Inferior parietal cortex (tissue), 1 donor: Measurements from ENCODE around the gene SPESP1.
"Not testable (repeated sequence)": the region's sequence is repeated elsewhere in the genome, so short reads cannot be mapped to it uniquely, and the experiment has no call there.

Experiments
- DNase-seq: peaks from one replicate; pipeline ENCODE4 v3.0.0-alpha.2; 2016; ENCODE audit errors: extremely low spot score

The SPESP1 gene

DNA sequence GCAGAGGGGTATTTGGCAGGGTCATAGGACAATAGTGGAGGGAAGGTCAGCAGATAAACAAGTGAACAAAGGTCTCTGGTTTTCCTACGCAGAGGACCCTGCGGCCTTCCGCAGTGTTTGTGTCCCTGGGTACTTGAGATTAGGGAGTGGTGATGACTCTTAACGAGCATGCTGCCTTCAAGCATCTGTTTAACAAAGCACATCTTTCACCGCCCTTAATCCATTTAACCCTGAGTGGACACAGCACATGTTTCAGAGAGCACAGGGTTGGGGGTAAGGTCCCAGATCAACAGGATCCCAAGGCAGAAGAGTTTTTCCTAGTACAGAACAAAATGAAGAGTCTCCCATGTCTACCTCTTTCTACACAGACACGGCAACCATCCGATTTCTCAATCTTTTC lies 33.4 kb downstream of the SPESP1 start:
- DNase-seq: not testable (repeated sequence)

DNA sequence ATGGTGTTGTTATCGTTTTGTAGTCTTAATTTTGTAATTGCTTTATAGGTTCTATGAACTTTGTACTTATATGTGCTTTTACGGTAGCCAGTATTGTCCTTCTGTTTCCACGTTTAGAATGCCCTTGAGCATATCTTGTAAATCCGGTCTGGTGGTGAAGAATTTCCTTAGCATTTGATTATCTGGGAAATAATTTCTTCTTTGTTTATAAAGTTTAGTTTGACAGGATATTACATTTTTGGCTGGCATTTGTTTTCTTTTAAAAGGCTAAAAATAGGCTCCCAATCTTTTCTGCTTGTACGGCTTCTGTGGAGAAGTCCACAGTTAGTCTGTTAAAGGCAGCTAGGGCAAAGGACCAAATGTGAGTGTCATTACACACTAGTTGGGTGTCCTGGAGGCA lies 36.7 kb downstream of the SPESP1 start:
- no peak for DNase-seq

DNA sequence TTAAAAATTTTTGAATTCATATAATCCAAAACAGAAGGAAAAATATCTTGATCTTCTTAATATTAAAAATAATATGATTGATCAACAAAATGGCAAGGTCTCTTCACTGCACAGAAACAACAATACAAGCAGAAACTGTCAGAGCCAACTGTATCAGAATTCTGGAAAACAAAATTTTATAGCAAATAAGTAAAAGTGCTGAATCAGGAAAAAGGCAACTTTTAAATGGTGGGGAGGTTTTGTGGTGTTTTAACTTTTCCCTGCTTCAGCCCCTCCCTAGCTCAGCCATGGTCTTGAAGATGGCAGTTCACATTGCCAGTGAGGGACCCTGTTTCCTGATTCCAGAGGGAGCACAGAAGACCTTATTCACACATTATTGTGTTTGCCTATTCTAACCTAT lies 37.6 kb downstream of the SPESP1 start:
- no peak for DNase-seq

DNA sequence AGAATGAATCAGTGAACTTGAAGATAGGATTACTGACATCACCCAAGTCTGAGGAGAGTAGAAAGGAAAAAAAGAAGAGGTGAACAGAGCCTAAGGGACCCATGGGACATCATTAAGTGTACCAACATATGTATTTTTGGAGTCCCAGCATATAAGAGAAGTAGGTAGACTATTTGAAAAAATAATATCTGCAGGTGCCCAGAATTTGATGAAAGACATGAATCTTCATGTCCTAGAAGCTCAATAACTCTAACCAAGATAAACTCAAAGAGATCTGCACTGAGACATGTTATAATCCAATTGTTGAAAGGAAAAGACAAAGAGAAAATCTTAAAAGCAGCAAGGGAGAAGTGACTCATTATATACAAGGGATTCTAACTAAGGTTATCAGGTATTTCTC lies 39.0 kb downstream of the SPESP1 start:
- DNase-seq: no peak

DNA sequence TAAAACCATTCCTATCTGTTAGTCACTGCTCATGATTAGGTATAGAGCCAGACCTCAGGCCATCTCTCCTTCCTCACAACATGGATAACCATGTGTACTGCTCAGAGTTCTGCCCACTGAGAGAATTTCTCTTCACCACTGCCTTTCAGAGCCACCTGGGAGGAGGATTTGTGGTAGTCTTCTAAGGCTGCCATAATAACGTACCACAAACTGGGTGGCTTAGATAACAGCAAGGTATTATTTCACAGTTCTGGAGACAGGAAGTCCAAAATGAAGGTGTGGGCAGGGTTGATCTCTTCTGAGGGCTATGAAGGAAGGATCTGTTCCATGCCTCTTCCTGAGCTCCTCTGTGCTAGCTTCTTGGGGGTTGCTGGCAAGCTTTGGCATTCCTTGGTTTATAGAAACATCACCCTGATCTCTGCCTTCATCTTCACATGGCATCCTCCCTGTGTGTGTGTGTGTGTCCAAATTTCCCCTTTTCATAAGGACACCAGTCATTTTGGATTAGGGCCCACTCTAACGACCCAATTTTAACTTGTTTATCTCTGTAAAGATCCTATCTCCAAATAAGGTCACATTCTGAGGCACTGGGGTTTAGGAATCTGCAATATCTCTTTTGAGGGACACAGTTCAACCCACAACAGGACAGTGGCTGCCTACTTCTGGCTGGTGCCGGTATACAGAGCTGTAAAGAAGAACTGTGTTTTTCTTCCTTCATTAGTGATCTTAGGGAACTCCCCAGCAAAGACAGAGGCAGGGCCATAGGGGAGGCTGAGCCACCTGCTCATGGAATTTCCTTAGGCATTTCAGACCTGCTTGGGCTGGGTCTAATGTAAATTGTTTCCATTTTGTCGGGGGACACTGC lies 42.1 kb downstream of the SPESP1 start:
- no peak for DNase-seq

DNA sequence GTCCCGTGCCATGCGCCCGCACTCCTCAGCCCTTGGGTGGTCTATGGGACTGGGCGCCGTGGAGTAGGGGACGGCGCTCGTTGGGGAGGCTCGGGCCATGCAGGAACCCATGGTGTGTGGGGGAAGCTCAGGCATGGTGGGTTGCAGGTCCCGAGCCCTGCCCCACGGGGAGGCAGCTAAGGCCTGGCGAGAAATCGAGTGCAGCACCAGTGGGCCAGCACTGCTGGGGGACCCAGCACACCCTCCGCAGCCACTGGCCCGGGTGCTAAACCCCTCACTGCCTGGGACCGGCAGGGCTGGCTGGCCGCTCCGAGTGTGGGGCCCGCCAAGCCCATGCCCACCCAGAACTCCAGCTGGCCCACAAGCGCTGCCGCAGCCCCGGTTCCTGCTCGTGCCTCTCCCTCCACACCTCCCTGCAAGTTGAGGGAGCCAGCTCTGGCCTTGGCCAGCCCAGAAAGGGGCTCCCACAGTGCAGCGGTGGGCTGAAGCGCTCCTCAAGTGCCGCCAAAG lies 45.4 kb downstream of the SPESP1 start:
- not testable (repeated sequence) for DNase-seq

DNA sequence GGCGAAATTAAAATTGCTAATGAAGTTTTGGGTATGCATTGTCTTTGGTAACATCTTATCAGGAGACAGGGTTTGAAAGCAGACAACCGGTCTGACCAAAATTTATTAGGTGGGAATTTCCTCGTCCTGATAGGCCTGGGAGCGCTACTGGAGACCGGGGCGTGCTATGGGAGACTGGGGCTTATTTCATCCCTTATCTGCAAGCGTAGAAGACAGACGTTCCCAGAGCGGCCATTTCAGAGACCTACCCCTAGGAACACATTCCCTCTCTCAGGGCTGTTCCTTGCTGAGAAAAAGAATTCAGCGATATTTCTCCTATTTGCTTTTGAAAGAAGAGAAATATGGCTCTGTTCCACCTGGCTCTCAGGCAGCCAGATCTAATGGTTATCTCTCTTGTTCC lies 47.1 kb downstream of the SPESP1 start:
- not testable (repeated sequence) for DNase-seq

DNA sequence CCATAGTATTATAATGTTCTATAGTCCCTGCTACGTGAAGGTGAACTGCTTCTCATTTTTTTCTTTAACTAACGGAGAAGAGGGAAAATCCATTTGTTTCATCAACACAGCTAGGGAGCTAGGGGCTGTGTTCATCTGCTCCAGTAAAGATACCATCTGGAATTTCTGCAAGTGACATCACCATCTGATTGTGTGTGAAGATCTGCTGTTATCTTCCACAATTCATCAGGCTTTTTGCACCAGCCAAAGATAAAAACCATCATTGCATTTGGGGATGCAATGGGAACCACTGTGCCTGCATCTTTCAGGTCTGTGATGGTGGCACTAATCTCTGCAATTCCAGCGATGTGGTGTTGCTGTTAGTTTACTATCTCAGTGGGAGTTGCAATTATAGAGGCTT lies 48.7 kb downstream of the SPESP1 start:
- DNase-seq: no peak

DNA sequence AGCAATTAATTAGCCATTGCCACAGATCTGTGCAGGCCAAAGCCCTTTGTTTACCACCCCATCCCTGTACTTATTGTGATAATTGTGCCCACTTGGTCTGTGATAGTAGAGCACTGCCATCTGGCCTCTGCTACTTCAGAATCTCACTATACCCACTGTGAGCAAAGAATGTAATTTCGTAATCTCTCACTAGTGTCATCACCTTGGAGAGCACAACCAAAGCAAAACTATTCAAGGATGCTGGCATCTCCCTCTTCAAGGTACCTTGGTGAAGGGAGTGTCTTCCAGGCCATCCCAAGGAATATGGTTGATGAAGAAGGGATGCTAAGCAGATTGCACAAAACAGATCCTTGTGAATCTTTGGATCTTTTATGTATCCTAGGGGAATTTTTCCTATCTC lies 49.5 kb downstream of the SPESP1 start:
- no peak for DNase-seq

DNA sequence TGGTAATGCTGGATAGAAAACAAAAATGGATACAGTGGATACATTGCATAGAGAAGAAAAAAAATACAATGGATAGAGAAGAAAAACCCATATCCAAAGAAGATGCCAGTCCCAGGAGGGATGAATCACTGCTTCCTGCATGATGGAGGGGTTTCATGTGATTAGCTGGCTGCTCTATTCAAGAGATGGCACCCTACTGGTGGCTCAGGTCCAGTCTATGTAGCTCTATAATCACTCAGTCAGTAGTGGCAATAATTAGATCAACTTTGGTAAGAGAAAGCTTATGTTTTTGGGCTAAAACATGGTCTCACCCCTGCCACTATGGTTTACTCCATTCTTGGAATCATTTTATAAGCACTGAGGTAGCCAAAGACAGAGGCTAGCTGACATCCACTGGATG lies 50.5 kb downstream of the SPESP1 start:
- no peak for DNase-seq

DNA sequence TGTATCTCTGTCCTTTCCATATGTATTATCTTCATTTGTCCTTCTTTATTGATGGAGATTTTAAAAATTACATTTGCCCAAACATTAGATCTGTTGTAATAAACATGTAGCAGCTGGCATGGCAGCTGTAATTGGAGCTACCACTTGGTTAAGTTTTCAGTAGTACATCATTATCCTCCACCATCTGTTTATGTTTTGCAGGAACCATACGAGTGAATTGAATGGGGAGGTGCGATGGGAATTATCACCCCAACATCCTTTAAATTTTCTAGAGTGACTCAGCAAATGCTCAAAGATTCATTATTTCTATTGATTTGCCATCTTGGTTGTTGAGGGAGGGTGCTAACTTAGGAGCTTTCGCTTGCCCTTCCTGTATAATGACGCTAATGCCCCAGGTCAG lies 51.6 kb downstream of the SPESP1 start:
- DNase-seq: no peak

DNA sequence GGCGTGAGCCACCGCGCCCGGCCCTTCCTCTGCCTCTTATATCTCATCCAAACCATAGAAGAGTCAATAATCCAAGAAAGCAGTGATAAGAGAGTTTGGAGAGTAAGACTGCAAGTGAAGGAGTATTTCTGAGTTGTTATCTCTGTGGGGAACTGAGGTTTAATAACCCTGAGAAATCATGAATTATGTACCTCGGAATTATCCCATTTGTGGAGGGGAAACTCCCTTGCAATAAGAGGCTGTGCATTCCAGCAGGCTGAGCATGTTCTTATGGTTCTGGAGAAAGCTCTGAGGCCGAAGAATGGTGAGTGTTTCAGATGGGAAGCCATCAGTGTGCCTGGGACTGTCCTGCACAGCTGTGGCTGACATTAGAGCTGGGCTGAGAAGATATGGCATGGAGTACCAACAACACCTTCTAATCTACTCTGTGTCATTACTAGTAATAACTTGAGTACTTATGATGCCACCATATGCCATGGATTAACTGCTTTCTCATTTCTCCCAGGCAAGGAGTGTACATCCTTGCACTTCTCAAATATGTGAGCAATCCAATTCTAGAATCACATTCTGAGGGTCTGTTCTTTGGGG lies 52.7 kb downstream of the SPESP1 start:
- DNase-seq: no peak

DNA sequence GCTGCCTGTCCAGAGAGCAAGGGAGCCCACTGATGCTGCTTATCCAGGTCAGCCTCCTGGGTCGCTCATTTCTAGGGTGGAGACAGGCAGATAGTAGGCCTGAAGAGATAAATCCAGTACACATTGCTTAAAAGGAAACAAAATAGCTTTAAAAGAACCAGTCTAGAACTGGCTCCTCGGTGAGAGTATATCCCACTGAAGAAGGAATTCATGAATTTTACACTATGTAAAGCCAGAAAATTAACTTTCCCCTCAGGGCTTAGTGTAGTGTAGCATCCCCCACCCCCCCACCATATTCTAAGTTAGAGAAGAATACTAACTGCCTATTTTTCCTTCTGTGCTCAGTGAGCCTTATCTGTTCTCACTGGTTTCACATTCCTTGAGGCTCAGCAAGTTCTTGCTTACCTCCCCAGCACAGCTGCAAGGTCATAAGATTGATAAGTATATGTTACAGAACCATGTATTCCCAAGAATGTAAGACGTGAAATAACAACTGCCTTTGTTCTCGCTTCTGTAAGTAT lies 53.7 kb downstream of the SPESP1 start:
- DNase-seq: no peak

DNA sequence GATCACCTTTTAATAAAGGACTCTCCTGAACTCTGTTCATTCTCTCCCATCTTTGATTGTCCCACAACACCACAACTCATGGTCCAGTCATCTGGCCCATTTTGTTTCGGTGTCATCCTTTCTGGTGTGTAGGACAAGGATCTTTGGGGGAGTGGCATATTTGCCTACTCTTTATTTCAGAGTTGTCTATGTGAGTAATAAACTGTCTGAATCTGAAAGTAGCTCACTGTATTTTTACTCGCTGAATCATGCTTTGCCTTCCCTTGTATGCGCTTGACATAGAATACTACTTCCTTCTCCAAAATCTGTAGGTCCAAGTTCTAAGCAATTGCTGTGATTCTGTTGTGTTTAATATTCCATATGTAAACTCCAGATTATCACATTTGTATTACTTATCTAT lies 54.3 kb downstream of the SPESP1 start:
- DNase-seq: no peak

DNA sequence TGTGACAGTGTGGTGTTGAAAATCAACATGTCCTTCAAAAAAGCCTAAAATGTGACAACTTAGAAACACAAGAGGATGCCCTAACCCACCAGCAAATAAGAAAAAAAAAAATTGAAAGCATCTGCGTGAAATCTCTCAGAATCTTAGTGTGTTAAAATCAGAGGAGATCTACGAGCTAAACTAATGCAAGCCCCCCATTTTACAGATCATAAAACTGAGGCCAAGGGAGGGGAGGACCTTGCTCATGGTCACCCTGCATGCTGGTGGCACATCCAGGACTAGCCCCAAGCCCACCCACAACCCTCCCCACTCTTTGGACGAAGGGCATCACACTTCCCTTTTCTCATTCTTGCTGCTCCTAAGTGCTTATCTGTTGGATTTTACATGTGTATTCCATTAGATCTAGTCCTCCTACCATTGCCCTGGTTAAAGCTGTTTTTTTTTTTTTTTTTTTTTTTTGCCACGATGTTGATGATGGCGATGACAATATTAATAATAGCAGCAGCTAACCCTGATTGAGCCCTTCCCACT lies 55.1 kb downstream of the SPESP1 start:
- DNase-seq: no peak

DNA sequence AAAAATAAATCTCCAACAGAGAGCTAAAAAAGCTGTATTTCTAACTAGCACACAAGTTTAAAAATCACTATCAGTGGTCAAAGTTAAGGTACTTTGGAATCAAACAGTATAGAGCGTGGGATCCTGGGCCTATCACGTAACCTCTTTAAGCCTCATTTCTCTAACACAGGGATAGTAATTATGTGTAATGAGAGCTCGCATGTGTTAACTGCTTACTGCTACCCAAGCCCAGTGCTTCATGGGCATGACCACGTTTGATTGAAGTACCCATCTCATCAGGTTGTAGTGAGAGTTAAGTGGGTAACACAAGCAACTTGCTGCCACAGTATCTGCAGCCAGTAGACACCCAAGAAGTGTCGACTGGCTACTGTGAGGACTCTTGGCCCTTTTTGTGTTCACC lies 56.0 kb downstream of the SPESP1 start:
- DNase-seq: no peak

DNA sequence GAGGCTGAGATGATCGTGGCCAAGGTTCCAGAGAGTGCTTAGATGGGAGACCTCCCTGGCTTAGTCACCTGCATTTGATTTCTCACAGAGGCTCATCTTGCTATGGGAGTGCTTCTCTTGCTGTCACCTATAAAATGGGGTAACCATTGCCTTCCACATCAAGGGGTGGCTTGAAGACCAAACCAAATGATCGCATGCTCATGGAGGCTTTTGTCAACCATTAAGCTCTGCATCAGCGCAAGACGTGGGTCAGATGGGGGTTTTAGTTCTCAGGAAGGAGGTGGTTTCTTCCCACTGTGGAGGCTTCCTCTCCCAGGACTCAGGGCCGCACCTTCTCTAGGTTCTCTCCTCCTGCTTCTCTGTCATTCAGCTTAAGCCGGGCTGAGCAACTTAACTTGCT lies 56.8 kb downstream of the SPESP1 start:
- DNase-seq: no peak

DNA sequence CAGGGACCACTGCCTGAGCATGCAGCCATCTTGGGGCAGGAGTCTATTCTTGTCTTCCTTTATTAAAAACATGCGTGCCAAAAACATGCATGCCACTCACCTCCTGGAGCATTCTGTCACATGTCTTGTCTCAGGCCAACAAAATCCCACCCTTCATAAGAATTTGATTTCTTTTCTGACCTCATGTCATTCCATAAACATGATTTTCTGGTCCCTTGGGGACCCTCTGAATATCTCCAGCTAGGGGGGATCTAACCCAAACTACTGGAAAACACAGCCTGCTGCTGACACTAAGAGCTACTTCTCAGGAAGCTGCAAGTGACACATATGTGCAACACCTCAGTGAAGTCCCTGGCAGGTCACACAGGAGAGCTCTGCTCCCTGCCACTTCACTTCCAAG lies 57.4 kb downstream of the SPESP1 start:
- DNase-seq: no peak

DNA sequence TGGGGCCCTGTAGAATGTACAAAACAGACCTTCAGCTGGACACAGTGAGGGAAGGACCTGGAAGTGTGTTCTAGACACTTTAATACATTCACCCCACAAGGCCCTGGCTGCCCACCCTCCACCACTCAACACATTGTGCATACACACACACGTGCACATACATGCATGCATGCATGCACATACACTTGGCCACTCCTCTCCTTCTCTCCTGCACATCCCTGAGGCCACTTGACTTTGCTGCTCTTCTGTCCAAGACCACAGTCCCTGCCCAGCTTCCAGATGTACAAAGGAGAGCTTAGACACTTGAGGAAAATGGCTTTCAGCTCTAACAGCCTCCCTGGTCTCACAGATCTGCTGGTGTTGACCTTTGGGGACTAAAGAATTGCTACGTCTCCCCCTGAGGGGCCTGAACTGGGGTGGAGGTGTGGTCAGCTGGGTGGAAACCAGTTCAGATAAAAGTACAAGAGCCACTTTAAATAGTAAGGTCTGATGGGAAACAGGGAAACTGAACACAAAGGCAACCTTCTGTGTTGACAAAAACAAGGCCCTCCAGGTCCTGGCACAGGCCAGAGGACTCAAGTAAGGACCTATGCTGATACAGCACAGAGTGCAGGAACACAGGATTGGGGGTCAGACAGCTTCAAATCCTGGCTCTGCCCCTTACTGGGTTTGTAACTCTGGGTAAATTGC lies 59.4 kb downstream of the SPESP1 start:
- DNase-seq: no peak

DNA sequence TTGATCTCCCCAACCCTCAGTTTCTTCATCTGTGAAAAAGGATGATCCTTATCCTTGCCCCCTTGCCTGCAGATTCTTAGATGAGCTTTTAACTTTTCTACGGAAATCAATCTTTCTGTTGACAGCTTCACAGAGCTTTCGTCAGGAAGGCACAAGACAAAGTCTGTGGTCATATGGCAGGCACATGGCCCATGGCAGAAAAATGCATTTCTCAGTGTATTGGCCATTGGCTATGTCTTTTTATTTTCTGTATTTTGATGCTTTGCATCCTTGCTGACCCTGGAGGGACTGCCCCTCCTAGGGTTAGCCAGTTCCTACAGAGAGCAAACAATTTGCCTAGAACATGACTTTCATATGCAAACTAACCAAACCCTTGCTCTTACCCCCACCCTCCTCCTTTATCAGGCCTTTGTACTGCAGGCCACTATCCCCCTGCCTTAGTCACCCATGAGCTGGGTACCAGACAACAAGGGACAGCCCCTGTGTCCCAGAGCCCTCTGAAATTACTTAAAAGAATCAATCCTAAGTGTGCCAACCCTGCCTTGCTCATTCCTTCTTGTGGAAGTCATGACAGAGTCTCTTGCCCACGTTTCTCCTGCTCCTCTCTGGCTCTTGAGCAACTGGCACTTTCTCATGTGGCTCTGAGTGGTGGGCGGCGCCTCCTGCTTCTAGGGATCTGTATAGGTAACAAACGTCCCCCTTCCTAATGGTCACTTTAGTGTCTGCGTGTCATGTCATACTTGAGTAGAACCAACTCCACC lies 60.1 kb downstream of the SPESP1 start:
- DNase-seq: no peak

DNA sequence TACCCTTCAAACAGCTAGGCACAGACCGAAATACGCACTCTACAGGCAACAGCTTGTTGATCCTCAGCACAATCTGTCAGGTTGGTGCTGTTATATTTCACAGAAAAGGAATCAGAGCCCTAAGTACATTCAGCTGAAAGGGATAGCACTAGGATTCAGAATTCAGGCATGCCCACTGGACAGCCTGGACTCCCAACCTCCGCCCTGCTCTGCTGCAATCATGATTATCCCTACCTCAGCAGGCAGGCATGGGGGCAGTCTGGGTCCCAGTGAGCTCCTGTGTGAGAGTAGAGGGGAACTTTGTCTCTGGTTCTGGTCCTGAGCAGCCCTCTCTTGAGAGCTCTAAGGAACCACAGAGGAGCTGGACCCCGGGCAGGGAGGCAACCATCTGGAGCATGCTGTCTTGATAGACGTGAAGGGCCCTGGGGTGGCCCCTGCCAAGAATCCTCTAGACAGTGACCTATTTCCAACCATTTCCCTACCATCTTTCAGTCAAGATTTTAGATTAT lies 60.7 kb downstream of the SPESP1 start:
- DNase-seq: no peak
